Hematopoietic multipotent progenitor cell treated with erythropoietin and hydrocortisone succinate and interleukin-3 and kit ligand, for 17 days (in vitro differentiated cells): ENCODE measurements around the gene ATRNL1.

Experiments
- DNase-seq: peaks from one replicate; pipeline ENCODE4 v3.0.0-alpha.2; 2015; ENCODE audit warnings: low spot score

The ATRNL1 gene

GRCh38 chr10:115846528-115846927, 753.4 kb downstream of the ATRNL1 start:
- no peak for DNase-seq

GRCh38 chr10:115849197-115849596, 756.0 kb downstream of the ATRNL1 start:
- no peak for DNase-seq

- DNase-seq, result no peak
Observed at GRCh38 chr10:115850666-115851065, 757.5 kb downstream of the ATRNL1 start.

GRCh38 chr10:115851695-115852094, 758.5 kb downstream of the ATRNL1 start:
- no peak for DNase-seq

- DNase-seq, result no peak
Observed at GRCh38 chr10:115854740-115855435, 761.7 kb downstream of the ATRNL1 start.

GRCh38 chr10:115856580-115856979, 763.4 kb downstream of the ATRNL1 start:
- no peak for DNase-seq

- DNase-seq, result no peak
Observed at GRCh38 chr10:115857856-115858255, 764.7 kb downstream of the ATRNL1 start.

GRCh38 chr10:115860182-115861107, 767.3 kb downstream of the ATRNL1 start:
- no peak for DNase-seq

- DNase-seq, result no peak
Observed at GRCh38 chr10:115861455-115861854, 768.3 kb downstream of the ATRNL1 start.

- no peak for DNase-seq
Observed at GRCh38 chr10:115861864-115862263, 768.7 kb downstream of the ATRNL1 start.

- no peak for DNase-seq
Observed at GRCh38 chr10:115866174-115866573, 773.0 kb downstream of the ATRNL1 start.

- no peak for DNase-seq
Observed at GRCh38 chr10:115866691-115867090, 773.5 kb downstream of the ATRNL1 start.

- DNase-seq, result no peak
Observed at GRCh38 chr10:115867305-115867704, 774.1 kb downstream of the ATRNL1 start.

GRCh38 chr10:115871855-115872254, 778.7 kb downstream of the ATRNL1 start:
- no peak for DNase-seq

- DNase-seq, result no peak
Observed at GRCh38 chr10:115875172-115875571, 782.0 kb downstream of the ATRNL1 start.

GRCh38 chr10:115879372-115880089, 786.4 kb downstream of the ATRNL1 start:
- DNase-seq, result no peak

GRCh38 chr10:115882021-115882420, 788.9 kb downstream of the ATRNL1 start:
- DNase-seq, result no peak

- no peak for DNase-seq
Observed at GRCh38 chr10:115883372-115883771, 790.2 kb downstream of the ATRNL1 start.

- DNase-seq, result no peak
Observed at GRCh38 chr10:115884331-115884730, 791.2 kb downstream of the ATRNL1 start.

- DNase-seq, result no peak
Observed at GRCh38 chr10:115895166-115895565, 802.0 kb downstream of the ATRNL1 start.

GRCh38 chr10:115898242-115898641, 805.1 kb downstream of the ATRNL1 start:
- no peak for DNase-seq

GRCh38 chr10:115902596-115902995, 809.4 kb downstream of the ATRNL1 start:
- DNase-seq, result no peak

GRCh38 chr10:115903207-115903606, 810.0 kb downstream of the ATRNL1 start:
- DNase-seq, result no peak
